HepG2 (cell line): ENCODE results near the gene E2F1.

Source experiments
- HNRNPLL ChIP-seq: fragments of 200-400 bp; formaldehyde crosslinking; IDR thresholded peaks from 2 replicates; pipeline ENCODE4 v1.6.1; 2017; ENCODE audit warnings: mild to moderate bottlenecking, low read depth, low read length; ENCODE audit not compliant: poor library complexity, severe bottlenecking
- MAX ChIP-seq: IDR thresholded peaks from 2 replicates; pipeline ENCODE4 v1.6.1; 2012; ENCODE audit warnings: inconsistent platforms
- REST ChIP-seq, 2 experiments: IDR thresholded peaks; 2 replicates each; pipeline ENCODE4 v1.6.1; 2011 to 2012; ENCODE audit warnings: low read length in 2 of 2, borderline replicate concordance in 1 of 2, low read depth in 1 of 2, mild to moderate bottlenecking in 1 of 2, moderate library complexity in 1 of 2
- ZNF496 ChIP-seq: sonication (generic); formaldehyde crosslinking; IDR thresholded peaks from 2 replicates; pipeline ENCODE4 v1.8.1; 2023; ENCODE audit warnings: mild to moderate bottlenecking, moderate library complexity, missing genetic modification reagents; ENCODE audit not compliant: insufficient replicate concordance
- ZNF549 ChIP-seq: sonication (generic); formaldehyde crosslinking; IDR thresholded peaks from 2 replicates; pipeline ENCODE4 v1.5.0; 2020; ENCODE audit warnings: missing genetic modification reagents
- ZNF710 ChIP-seq: sonication (generic); formaldehyde crosslinking; IDR thresholded peaks from 2 replicates; pipeline ENCODE4 v1.5.0; 2020; ENCODE audit warnings: mild to moderate bottlenecking, missing genetic modification reagents, borderline replicate concordance

GRCh38 chr20:33667676-33668465, 18.3 kb downstream of the E2F1 start:
- no peak for TF ChIP-seq ZNF710 (CRISPR knock-in tag)
- TF ChIP-seq MAX = 0 out of 2 replicates have a peak, but pooled peaks have one; percentile 24
- no peak for TF ChIP-seq HNRNPLL
- no peak for TF ChIP-seq ZNF549 (CRISPR knock-in tag)
- no peak for TF ChIP-seq ZNF496
- TF ChIP-seq REST (IDR thresholded peaks at IDR 0.05; ENCODE audit: borderline replicate concordance in 1 of 2, low read depth in 1 of 2, low read length in 2 of 2) = no peak
